ENCODE results near the gene PCK1. TPM values are rescaled to one million over a fixed set of nuclear protein-coding genes. Genes with fewer than 3 reads are reported as not detected.
A peak's percentile ranks its signal among the peaks of the same experiment; 100 is the strongest.

The PCK1 gene
- total and polyA plus RNA-seq, 2 of the 13 experiments (the other 11 are each of a cell fraction or from before 2014, with no cell fraction given) = 6.5 to 12.6 TPM

GRCh38 chr20:57577679-57578475, 17.0 kb downstream of the PCK1 start (continued):
- TF ChIP-seq PRDM10 (CRISPR knock-in tag; IDR thresholded peaks at IDR 0.05; ENCODE audit: low read depth) (0 out of 2 replicates have a peak, but pooled peaks have one; percentile 28), MAFG (CRISPR knock-in tag; IDR thresholded peaks at IDR 0.05) (no peak), GATAD2A (CRISPR knock-in tag; IDR thresholded peaks at IDR 0.05) (peak; percentile 58)

GRCh38 chr20:57578476-57579165, 17.7 kb downstream of the PCK1 start:
- no peaks in the 10 kb centered on the region for H3K9me3 ChIP-seq (ENCODE audit: low read length)
- in situ Hi-C loops (cut with HindIII; ENCODE audit: extremely low pct_ligation_motif_present, low pct_unique_long_range_greater_than_20kb) = no loop called here
- no peaks in the 10 kb centered on the region for H3K79me2 ChIP-seq (ENCODE audit: insufficient read depth, low read length)
- ChIA-PET POLR2A (interaction anchor here (1.1 to 12.9 kb wide), 4 partner anchors 9 to 18 kb away, joined by 3 to 96 read pairs (median 24); partner anchors contain the start of gene PCK1), CTCF (ENCODE audit: low intra/inter-chr PET ratio, low total read pairs) (no interaction called here)
- peaks cover 81% of the 10 kb centered on the region for H3K4me1 ChIP-seq (ENCODE audit: insufficient read depth, low read length)
- no peak overlapping the region for H2AFZ ChIP-seq (ENCODE audit: low read length)
- no peak overlapping the region for H3K9ac ChIP-seq (ENCODE audit: insufficient read depth, low read depth, low read length)
- ATAC-seq = no peak
- peak overlapping the region; percentile 51 for H3K4me2 ChIP-seq (ENCODE audit: low read depth, low read length)
- no peaks in the 10 kb centered on the region for H4K20me1 ChIP-seq (ENCODE audit: insufficient read depth, low read length)
- H3K27ac ChIP-seq (ENCODE audit: extremely low read length, insufficient read depth, low read length) = no peak overlapping the region
- no peak overlapping the region for H3K4me3 ChIP-seq (replicated peaks in 1 of 3; ENCODE audit: insufficient read depth in 1 of 3, low read depth in 2 of 3, low read length in 3 of 3)
- intact Hi-C loops (cut with micrococcal nuclease; ENCODE audit: unreplicated experiment) = no loop called here
- H3K27me3 ChIP-seq (ENCODE audit: control insufficient read depth in 1 of 2, insufficient read depth in 2 of 2, low read length in 2 of 2) = peaks cover 1 to 5% of the 10 kb centered on the region in 2 experiments; a peak in 1 of 5 replicates
- no peak for DNase-seq (ENCODE audit: low spot score)
- 39% methylated on average over 10 of the region's 10 CpGs for WGBS (ENCODE audit: low lambda C conversion rate)
- FAIRE-seq = no peak
- BruUV-seq (replicated peaks) = no TSS peak
- H3K36me3 ChIP-seq (replicated peaks in 1 of 2; ENCODE audit: control insufficient read depth in 1 of 2, insufficient read depth in 2 of 2, low read length in 2 of 2) = no peaks in the 10 kb centered on the region
- TF ChIP-seq CTCF (CRISPR knock-in tag; IDR thresholded peaks at IDR 0.05) = 0 out of 2 replicates have a peak, but pooled peaks have one; percentile 13
- TF ChIP-seq SRY (CRISPR knock-in tag; IDR thresholded peaks at IDR 0.05) = no peak
- no peak for TF ChIP-seq ZNF580 (CRISPR knock-in tag; IDR thresholded peaks at IDR 0.05; ENCODE audit: borderline replicate concordance, low read depth)
- TF ChIP-seq HES4 (CRISPR knock-in tag; IDR thresholded peaks at IDR 0.05; ENCODE audit: borderline replicate concordance) = peak; percentile 32; the same call in 1 of the 2 replicates
- TF ChIP-seq ZNF660 (CRISPR knock-in tag; IDR thresholded peaks at IDR 0.05; ENCODE audit: borderline replicate concordance, low read depth) = no peak
- TF ChIP-seq AKAP8 (CRISPR knock-in tag; IDR thresholded peaks at IDR 0.05) = no peak
- TF ChIP-seq SRSF1 (optimal IDR thresholded peaks at IDR 0.05; ENCODE audit: low read depth, low read length) = no peak
- peak; percentile 63; the same call in 1 of the 2 replicates for TF ChIP-seq THAP9 (CRISPR knock-in tag; IDR thresholded peaks at IDR 0.05; ENCODE audit: borderline replicate concordance)
